NCI-H526 treated with DMSO at 0.1 percent for 48 hours (cell line): ENCODE data around the gene GDPD3.

Experiments used
- DNase-seq: peaks from one replicate; lab custom pipeline; 2025; lab: John Stamatoyannopoulos, UW

GDPD3 gene

GRCh38 chr16:30077656-30078055 is 35.7 kb downstream of the GDPD3 start:
- DNase-seq = no peak

DNA sequence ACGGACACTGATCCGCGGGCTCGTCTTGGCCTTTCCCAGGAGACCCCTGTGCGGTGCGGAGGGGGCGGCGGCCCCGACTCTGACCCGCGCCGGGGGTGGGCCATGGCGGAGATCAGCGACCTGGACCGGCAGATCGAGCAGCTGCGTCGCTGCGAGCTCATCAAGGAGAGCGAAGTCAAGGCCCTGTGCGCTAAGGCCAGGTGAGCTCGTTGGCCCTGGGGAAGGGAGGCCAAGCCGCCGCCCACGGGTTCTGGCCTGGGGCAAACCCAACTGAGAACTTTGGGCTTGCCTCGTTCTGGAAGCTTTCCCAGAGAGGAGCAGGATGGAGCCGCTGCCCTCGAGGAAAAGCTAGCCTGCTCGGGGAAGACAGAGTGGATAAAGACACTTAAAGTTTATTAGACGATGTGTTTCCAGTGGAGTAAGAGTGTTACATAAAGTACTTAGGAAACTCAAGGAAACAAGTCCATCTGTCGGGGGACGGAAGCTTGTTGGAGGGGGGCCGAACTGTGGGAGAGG is 37.0 kb downstream of the GDPD3 start:
- no peak for DNase-seq

GRCh38 chr16:30075503-30076275 is 37.6 kb downstream of the GDPD3 start, which contains the start of gene PPP4C:
Gene PPP4C (plus strand): TSS chr16:30075994. CDS start chr16:30076378, 384 bp downstream.
- peak; percentile 74 for DNase-seq

GRCh38 chr16:30070490-30070889 is 42.8 kb downstream of the GDPD3 start:
- DNase-seq = no peak

DNA sequence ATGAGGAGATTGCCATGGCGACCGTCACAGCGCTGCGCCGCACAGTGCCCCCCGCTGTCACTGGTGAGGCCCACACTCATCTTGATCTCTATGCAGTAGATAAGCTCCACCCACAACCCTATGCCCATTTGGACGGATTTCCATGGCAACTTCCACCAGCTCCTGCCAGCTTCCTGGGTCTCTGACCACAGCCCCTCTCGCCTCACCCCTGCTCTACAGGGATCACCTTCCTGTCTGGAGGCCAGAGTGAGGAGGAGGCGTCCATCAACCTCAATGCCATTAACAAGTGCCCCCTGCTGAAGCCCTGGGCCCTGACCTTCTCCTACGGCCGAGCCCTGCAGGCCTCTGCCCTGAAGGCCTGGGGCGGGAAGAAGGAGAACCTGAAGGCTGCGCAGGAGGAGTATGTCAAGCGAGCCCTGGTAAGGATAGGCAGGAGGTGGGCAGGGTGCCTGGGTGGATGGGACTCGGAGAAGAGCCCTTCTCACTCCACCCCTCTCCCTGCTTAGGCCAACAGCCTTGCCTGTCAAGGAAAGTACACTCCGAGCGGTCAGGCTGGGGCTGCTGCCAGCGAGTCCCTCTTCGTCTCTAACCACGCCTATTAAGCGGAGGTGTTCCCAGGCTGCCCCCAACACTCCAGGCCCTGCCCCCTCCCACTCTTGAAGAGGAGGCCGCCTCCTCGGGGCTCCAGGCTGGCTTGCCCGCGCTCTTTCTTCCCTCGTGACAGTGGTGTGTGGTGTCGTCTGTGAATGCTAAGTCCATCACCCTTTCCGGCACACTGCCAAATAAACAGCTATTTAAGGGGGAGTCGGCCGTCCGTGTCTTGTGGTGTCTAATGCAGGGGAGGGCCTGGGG is 43.5 kb downstream of the GDPD3 start:
- no peak for DNase-seq

DNA sequence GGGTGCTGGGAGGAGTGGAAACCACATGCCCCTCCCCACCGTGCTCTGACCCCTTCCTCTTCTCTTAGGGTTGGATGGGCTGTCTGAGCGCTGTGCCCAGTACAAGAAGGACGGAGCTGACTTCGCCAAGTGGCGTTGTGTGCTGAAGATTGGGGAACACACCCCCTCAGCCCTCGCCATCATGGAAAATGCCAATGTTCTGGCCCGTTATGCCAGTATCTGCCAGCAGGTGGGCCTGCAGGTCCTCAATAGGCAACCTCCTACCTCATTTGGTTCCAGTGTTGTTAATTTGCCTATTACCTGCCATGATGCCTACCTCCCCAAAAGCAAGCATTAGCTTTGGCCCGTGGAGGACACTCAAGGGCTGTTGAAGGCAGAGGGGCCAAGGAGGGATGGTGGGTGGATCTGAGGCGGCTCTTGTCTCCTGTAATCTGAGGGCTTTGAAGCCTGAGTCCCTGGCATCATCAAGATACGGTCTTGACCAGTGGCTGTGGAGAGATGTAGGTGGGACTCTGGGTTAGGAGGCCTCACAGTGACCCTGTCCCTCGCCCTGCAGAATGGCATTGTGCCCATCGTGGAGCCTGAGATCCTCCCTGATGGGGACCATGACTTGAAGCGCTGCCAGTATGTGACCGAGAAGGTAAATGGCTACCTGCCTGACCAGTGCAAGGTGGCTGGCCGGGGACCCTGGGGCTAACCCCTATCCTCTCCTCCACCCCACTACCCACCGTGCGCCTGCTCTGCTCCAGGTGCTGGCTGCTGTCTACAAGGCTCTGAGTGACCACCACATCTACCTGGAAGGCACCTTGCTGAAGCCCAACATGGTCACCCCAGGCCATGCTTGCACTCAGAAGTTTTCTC is 44.4 kb downstream of the GDPD3 start:
- peak; percentile 17 for DNase-seq

- no peak for DNase-seq
Observed at GRCh38 chr16:30068333-30068732, 45.0 kb downstream of the GDPD3 start.

- no peak for DNase-seq
Observed at GRCh38 chr16:30067584-30067916, 45.8 kb downstream of the GDPD3 start.

GRCh38 chr16:30066761-30067583 is 46.4 kb downstream of the GDPD3 start:
- DNase-seq = no peak

- no peak for DNase-seq
Observed at GRCh38 chr16:30065943-30066760, 47.2 kb downstream of the GDPD3 start.

GRCh38 chr16:30065102-30065942 is 48.0 kb downstream of the GDPD3 start, which contains the start of gene ALDOA:
Gene ALDOA (plus strand): TSS chr16:30065760. CDS start chr16:30066898, 1,138 bp downstream.
- DNase-seq = peak; percentile 94

- no peak for DNase-seq
Observed at GRCh38 chr16:30064729-30065101, 48.6 kb downstream of the GDPD3 start.

- DNase-seq = peak; percentile 42
Observed at GRCh38 chr16:30063893-30064728, 49.2 kb downstream of the GDPD3 start.

GRCh38 chr16:30063278-30063892 is 50.0 kb downstream of the GDPD3 start:
- DNase-seq = no peak

DNA sequence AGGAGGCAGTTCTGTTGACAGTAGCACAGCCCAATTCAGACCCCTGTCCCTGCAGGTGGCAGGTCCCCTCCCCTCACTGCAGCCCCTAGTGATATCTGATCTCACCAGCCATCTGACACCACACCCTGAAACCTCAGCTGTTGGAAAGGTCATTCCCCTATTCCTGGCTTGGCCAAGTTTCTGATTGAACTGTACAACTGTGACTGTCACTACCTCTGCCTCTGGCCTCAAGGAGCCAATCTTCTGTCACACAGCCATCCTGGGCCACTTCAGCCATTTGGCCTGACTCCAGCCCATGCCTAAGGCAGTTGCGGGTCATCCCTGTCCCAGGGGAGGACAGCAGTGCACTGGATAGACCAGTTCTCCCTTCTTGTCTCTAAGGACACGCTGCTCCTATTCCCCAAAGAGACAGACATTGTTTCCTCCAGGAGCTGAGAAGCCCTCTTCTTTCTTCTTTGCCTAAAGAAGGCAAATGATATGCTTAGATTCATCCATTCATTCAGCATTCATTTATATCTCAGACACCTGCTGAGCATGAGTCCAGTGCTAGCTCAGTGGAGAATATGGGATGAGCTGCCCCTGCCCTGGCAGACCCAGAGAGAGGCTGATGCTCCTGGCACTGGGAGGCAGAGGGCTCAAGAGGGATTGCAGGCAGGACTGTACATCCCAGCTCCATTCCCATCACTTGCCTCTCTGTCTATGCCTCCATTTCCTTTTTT is 52.3 kb downstream of the GDPD3 start:
- no peak for DNase-seq

- DNase-seq = no peak
Observed at GRCh38 chr16:30060346-30060745, 53.0 kb downstream of the GDPD3 start.

GRCh38 chr16:30054959-30055553 is 58.3 kb downstream of the GDPD3 start:
- DNase-seq = peak; percentile 19
